ENCODE results near the gene MOB2.

The MOB2 gene

GRCh38 chr11:1521382-1522080 is 35.0 kb upstream of the MOB2 start:
- no peak for TF ChIP-seq CTCF (IDR thresholded peaks at IDR 0.05)

GRCh38 chr11:1520663-1521267 is 34.2 kb upstream of the MOB2 start:
- TF ChIP-seq CTCF (IDR thresholded peaks at IDR 0.05): no peak

- TF ChIP-seq CTCF (IDR thresholded peaks at IDR 0.05): no peak
Observed at GRCh38 chr11:1520209-1520662, 33.7 kb upstream of the MOB2 start.

- TF ChIP-seq CTCF (IDR thresholded peaks at IDR 0.05): no peak
Observed at GRCh38 chr11:1519028-1520010, 32.7 kb upstream of the MOB2 start.

- no peak for TF ChIP-seq CTCF (IDR thresholded peaks at IDR 0.05)
Observed at GRCh38 chr11:1518301-1518700, 31.7 kb upstream of the MOB2 start.

GRCh38 chr11:1517117-1518005 is 30.8 kb upstream of the MOB2 start:
- TF ChIP-seq CTCF (IDR thresholded peaks at IDR 0.05): no peak
